H1 (cell line): Measurements from ENCODE around the gene RASGRP1. TPM values are rescaled to one million over a fixed set of nuclear protein-coding genes. Genes with fewer than 3 reads are reported as not detected.

ENCODE experiments used
- ATF3 ChIP-seq: IDR thresholded peaks from 2 replicates; pipeline ENCODE4 v1.6.1; 2011; ENCODE audit warnings: low read depth, mild to moderate bottlenecking, low read length; ENCODE audit not compliant: insufficient read depth
- CEBPB ChIP-seq: IDR thresholded peaks from 2 replicates; pipeline ENCODE4 v1.6.1; 2012; ENCODE audit warnings: low read depth, low read length
- CHD2 ChIP-seq: IDR thresholded peaks from 2 replicates; pipeline ENCODE4 v1.6.1; 2012; ENCODE audit warnings: low read length, improper control_type of control experiment
- CTBP2 ChIP-seq: IDR thresholded peaks from 2 replicates; pipeline ENCODE4 v1.7.0; 2011; ENCODE audit warnings: borderline replicate concordance, mild to moderate bottlenecking, moderate library complexity, mixed read lengths, low read length; ENCODE audit not compliant: insufficient read depth, insufficient read length
- EGR1 ChIP-seq: IDR thresholded peaks from 2 replicates; pipeline ENCODE4 v1.6.1; 2011; ENCODE audit warnings: low read depth, low read length, borderline replicate concordance
- FOSL1 ChIP-seq: IDR thresholded peaks from 2 replicates; pipeline ENCODE4 v1.6.1; 2011; ENCODE audit warnings: mild to moderate bottlenecking, low read depth, low read length, moderate library complexity; ENCODE audit not compliant: insufficient read depth
- GTF2F1 ChIP-seq: IDR thresholded peaks from 2 replicates; pipeline ENCODE4 v1.6.1; 2012; ENCODE audit warnings: low read depth, low read length, improper control_type of control experiment, borderline replicate concordance
- HDAC6 ChIP-seq: IDR thresholded peaks from one replicate; pipeline ENCODE4 v1.7.1; 2012; ENCODE audit warnings: low read depth, mild to moderate bottlenecking, inconsistent platforms, low read length, moderate library complexity
- JUN ChIP-seq: IDR thresholded peaks from 2 replicates; pipeline ENCODE4 v1.6.1; 2011; ENCODE audit warnings: low read depth, mild to moderate bottlenecking, improper control_type of control experiment, low read length
- KDM4A ChIP-seq: IDR thresholded peaks from one replicate; pipeline ENCODE4 v1.7.1; 2012; ENCODE audit warnings: low read depth, mild to moderate bottlenecking, moderate library complexity, low read length, inconsistent platforms; ENCODE audit not compliant: severe bottlenecking
- MAFK ChIP-seq: IDR thresholded peaks from 2 replicates; pipeline ENCODE4 v1.6.1; 2012; ENCODE audit warnings: low read depth, mild to moderate bottlenecking, improper control_type of control experiment, low read length
- PHF8 ChIP-seq: fragments of 200-600 bp; sonication (generic); conservative IDR thresholded peaks from 2 replicates; pipeline ENCODE4 v1.7.1; 2012; ENCODE audit warnings: low read depth, mild to moderate bottlenecking, inconsistent platforms, low read length, moderate library complexity
- RAD21 ChIP-seq, 2 experiments: IDR thresholded peaks in 1 of 2; conservative IDR thresholded peaks in 1 of 2; 2 replicates each; pipeline ENCODE4 v1.6.1; 2011; ENCODE audit warnings: low read depth in 2 of 2, low read length in 2 of 2, improper control_type of control experiment in 1 of 2, inconsistent platforms in 1 of 2, mild to moderate bottlenecking in 1 of 2, moderate library complexity in 1 of 2
- RBBP5 ChIP-seq: IDR thresholded peaks from 2 replicates; pipeline ENCODE4 v1.7.1; 2012; ENCODE audit warnings: low read depth, mild to moderate bottlenecking, inconsistent platforms, low read length, moderate library complexity, borderline replicate concordance
- RFX5 ChIP-seq: IDR thresholded peaks from 2 replicates; pipeline ENCODE4 v1.6.1; 2011; ENCODE audit warnings: low read depth, low read length, improper control_type of control experiment, borderline replicate concordance
- SAP30 ChIP-seq: fragments of 300-600 bp; sonication (generic); IDR thresholded peaks from 2 replicates; pipeline ENCODE4 v1.7.1; 2012; ENCODE audit warnings: low read length, moderate library complexity, mild to moderate bottlenecking, inconsistent platforms; ENCODE audit not compliant: insufficient read depth, insufficient replicate concordance
- SIN3A ChIP-seq, 2 experiments: IDR thresholded peaks in 1 of 2; conservative IDR thresholded peaks in 1 of 2; 2 replicates each; pipeline ENCODE4 v1.6.1; 2011 to 2012; ENCODE audit warnings: low read length in 2 of 2, improper control_type of control experiment in 1 of 2, low read depth in 1 of 2, mild to moderate bottlenecking in 1 of 2
- SIRT6 ChIP-seq: IDR thresholded peaks from one replicate; pipeline ENCODE4 v1.7.1; 2012; ENCODE audit warnings: low read length, inconsistent platforms
- SIX5 ChIP-seq: IDR thresholded peaks from 2 replicates; pipeline ENCODE4 v1.6.1; 2011; ENCODE audit warnings: mild to moderate bottlenecking, low read depth, low read length
- SP2 ChIP-seq: IDR thresholded peaks from 2 replicates; pipeline ENCODE4 v1.6.1; 2012; ENCODE audit warnings: mild to moderate bottlenecking, low read length, inconsistent platforms
- SRF ChIP-seq: IDR thresholded peaks from 2 replicates; pipeline ENCODE4 v1.6.1; 2011; ENCODE audit warnings: mild to moderate bottlenecking, low read depth, low read length, moderate library complexity
- TAF1 ChIP-seq: IDR thresholded peaks from 2 replicates; pipeline ENCODE4 v1.6.1; 2011; ENCODE audit warnings: mild to moderate bottlenecking, low read depth, low read length
- TCF12 ChIP-seq: IDR thresholded peaks from 2 replicates; pipeline ENCODE4 v1.6.1; 2011; ENCODE audit warnings: low read depth, mild to moderate bottlenecking, low read length
- YY1 ChIP-seq: IDR thresholded peaks from 2 replicates; pipeline ENCODE4 v1.6.1; 2011; ENCODE audit warnings: low read depth, mild to moderate bottlenecking, low read length
- polyA plus RNA-seq, 7 experiments: library from polyadenylated mRNA; depleted of rRNA in 3 of 7; stranded (reverse) in 5 of 7; unstranded in 2 of 7; fragments of >200 nt in 5 of 7; fragments of 200-250 nt in 2 of 7; gene quantifications; 1 replicate in 5 of 7; 2 replicates in 1 of 7; 4 replicates in 1 of 7; pipeline versions ENCODE4 v1.2.1 to v1.2.3, GENCODE V29; 2011 to 2013; ENCODE audit warnings: missing spikeins in 2 of 7, mixed read lengths in 2 of 7
- total RNA-seq: library from RNA; stranded (reverse); fragmentation: NEBNext Ultra II Directional; extraction: Animal tissue kit (Norgen Biotek cat#: 25700); gene quantifications from 2 replicates; pipeline ENCODE4 v1.2.1, GENCODE V29; 2021

The RASGRP1 gene
- total and polyA plus RNA-seq, 2 of the 8 experiments (the other 6 are each of a cell fraction or from before 2014, with no cell fraction given) = 1.1 to 2.1 TPM

GRCh38 chr15:38453971-38454695 lies 110.5 kb downstream of the RASGRP1 start, which contains the start of gene FAM98B (continued):
- TF ChIP-seq RBBP5 (peak; percentile 92), GTF2F1 (no peak; the same call in 1 of the 2 replicates), SP2 (no peak), YY1 (peak; percentile 70), CHD2 (no peak), KDM4A (peak; percentile 85), CEBPB (0 out of 2 replicates have a peak, but pooled peaks have one; percentile 15), SIN3A (conservative IDR thresholded peaks at IDR 0.05 in 1 of 2, IDR thresholded peaks at IDR 0.05 in 1 of 2; ENCODE audit: low read depth in 1 of 2, low read length in 2 of 2) (peak; percentile 51 to 62; a peak in 1 of 4 replicates), MAFK (no peak), EGR1 (0 out of 2 replicates have a peak, but pooled peaks have one; percentile 22), CTBP2 (peak; percentile 63), RFX5 (no peak), SAP30 (no peak), ATF3 (no peak), JUN (no peak), SIX5 (0 out of 2 replicates have a peak, but pooled peaks have one; percentile 10), SIRT6 (no peak), HDAC6 (no peak), FOSL1 (no peak), TAF1 (peak; percentile 97), PHF8 (peak; percentile 99), RAD21 (IDR thresholded peaks at IDR 0.05 in 1 of 2, conservative IDR thresholded peaks at IDR 0.05 in 1 of 2; ENCODE audit: low read depth in 2 of 2, low read length in 2 of 2) (peak in 1 of 2 experiments; percentile 8; a peak in 1 of 4 replicates), SRF (0 out of 2 replicates have a peak, but pooled peaks have one; percentile 25), TCF12 (no peak)
